Measurements from ENCODE around the gene NFKBIZ.
"Not testable (repeated sequence)": the region's sequence is repeated elsewhere in the genome, so short reads cannot be mapped to it uniquely, and the experiment has no call there.

Gene NFKBIZ

DNA sequence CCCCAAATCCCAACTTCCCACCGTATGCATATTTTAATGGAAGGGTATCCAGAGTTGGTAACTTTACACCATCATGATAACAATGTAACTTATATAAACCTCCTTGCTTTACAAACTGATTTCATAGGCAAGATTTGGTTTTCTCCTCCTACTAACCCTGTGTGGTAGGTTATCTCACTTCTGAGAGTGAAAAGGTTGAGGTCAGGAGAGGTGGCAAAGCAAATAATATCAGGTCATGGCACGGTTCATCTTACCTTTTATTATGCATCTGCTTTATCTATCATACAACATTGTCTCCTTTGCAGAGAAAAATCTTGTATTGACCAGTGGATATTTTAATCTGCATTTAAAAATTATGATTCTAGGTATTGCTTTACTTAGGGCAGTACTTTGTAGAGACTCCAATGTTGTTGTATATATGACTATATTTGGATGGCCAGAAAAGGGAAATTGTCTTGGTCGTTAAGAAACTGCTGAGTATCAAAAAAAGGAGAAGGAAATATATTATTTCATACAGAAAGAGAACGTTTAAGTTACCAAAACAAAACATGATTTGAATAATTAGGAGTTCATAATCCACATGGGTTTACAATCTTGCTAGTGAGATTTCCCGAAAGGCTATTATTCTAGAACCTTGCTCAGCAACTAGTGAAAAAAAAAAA is 30.4 kb downstream of the NFKBIZ start:
- no peak for DNase-seq (ENCODE audit: low read depth in 2 of 2)
- TF ChIP-seq, protein P1, sequence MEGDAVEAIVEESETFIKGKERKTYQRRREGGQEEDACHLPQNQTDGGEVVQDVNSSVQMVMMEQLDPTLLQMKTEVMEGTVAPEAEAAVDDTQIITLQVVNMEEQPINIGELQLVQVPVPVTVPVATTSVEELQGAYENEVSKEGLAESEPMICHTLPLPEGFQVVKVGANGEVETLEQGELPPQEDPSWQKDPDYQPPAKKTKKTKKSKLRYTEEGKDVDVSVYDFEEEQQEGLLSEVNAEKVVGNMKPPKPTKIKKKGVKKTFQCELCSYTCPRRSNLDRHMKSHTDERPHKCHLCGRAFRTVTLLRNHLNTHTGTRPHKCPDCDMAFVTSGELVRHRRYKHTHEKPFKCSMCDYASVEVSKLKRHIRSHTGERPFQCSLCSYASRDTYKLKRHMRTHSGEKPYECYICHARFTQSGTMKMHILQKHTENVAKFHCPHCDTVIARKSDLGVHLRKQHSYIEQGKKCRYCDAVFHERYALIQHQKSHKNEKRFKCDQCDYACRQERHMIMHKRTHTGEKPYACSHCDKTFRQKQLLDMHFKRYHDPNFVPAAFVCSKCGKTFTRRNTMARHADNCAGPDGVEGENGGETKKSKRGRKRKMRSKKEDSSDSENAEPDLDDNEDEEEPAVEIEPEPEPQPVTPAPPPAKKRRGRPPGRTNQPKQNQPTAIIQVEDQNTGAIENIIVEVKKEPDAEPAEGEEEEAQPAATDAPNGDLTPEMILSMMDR (IDR thresholded peaks at IDR 0.05; ENCODE audit: low read depth, low read length): no peak
- H3K4me3 ChIP-seq (replicated peaks in 1 of 2; ENCODE audit: low read depth in 2 of 2, low read length in 2 of 2): no peak overlapping the region

DNA sequence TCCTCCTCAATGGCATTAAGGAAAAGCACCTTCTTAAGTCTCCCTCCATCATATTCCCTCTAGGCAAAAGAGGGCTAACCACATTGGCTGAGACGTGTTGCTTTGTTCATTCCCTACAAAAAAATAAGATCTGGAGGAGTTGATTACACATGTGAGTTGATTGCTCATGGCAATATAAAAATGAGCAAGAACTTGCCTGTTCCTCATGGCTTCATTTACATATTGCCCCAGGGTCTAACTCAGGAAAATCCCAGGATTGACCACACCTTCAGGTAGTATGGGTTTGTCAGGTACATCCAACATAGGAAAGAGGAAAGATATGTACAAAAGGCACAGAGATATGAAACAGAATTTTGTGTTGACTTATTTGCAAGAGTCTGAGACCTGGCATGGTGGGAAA is 35.5 kb downstream of the NFKBIZ start:
- TF ChIP-seq, protein P1 (IDR thresholded peaks at IDR 0.05; ENCODE audit: low read depth, low read length): no peak
- no peak for DNase-seq (ENCODE audit: low read depth in 2 of 2)
- H3K4me3 ChIP-seq (replicated peaks in 1 of 2; ENCODE audit: low read depth in 2 of 2, low read length in 2 of 2): no peak overlapping the region

DNA sequence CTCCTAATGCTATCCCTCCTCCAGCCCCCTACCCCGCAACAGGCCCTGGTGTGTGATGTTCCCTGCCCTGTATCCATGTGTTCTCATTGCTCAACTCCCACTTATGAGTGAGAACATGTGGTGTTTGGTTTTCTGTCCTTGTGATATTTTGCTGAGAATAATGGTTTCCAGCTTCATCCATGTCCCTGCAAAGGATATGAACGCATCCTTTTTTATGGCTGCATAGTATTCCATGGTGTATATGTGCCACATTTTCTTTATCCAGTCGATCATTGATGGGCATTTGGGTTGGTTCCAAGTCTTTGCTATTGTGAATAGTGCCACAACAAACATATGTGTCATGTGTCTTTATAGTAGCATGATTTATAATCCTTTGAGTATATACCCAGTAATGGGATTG is 36.3 kb downstream of the NFKBIZ start:
- not testable (repeated sequence) for DNase-seq (ENCODE audit: low read depth in 2 of 2); H3K4me3 ChIP-seq (replicated peaks in 1 of 2; ENCODE audit: low read depth in 2 of 2, low read length in 2 of 2)

DNA sequence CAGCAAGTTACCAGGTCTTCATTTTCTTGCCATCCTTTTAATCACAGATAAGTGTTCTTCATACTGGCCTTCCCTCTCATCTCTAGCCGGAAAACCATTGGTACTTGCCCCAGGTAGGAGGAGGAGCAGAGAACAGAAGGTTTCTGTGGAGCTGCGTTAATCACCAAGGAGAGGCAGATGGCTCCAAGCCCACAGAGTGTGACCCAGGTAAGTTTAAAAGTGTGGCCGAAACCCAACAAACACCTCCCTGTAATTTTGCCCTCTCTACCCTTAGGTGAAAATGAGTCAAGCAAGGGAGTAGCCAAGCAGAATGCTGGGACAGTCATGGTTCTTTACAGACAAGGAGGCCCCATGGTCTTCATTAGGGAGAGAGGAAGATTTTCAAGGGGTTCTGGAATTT is 37.3 kb downstream of the NFKBIZ start:
- DNase-seq (ENCODE audit: low read depth in 2 of 2): no peak
- TF ChIP-seq, protein P1 (IDR thresholded peaks at IDR 0.05; ENCODE audit: low read depth, low read length): no peak
- H3K4me3 ChIP-seq (replicated peaks in 1 of 2; ENCODE audit: low read depth in 2 of 2, low read length in 2 of 2): no peak overlapping the region

DNA sequence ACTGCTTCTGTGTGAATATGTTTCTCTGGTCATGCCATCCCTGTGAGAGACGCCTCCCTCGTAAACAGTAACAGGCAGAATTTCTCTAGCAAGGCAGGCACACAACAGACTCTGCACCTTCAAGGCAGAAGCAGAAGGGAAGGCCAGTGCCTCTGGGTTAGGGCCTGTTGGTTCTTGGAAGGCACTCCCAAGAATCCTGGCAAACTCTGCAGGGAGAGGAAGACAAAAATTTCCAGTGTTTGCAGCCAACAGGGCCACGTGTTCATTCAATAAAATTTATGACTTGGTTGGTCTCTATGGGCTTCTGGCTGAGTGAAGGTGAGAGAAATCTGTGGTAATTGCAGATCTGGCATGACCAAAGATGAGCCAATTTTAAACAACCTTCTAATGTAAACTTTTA is 39.3 kb downstream of the NFKBIZ start:
- no peak overlapping the region for H3K4me3 ChIP-seq (replicated peaks in 1 of 2; ENCODE audit: low read depth in 2 of 2, low read length in 2 of 2)
- DNase-seq (ENCODE audit: low read depth in 2 of 2): peak in 1 of 2 donors; percentile 20
- TF ChIP-seq, protein P1 (IDR thresholded peaks at IDR 0.05; ENCODE audit: low read depth, low read length): no peak

DNA sequence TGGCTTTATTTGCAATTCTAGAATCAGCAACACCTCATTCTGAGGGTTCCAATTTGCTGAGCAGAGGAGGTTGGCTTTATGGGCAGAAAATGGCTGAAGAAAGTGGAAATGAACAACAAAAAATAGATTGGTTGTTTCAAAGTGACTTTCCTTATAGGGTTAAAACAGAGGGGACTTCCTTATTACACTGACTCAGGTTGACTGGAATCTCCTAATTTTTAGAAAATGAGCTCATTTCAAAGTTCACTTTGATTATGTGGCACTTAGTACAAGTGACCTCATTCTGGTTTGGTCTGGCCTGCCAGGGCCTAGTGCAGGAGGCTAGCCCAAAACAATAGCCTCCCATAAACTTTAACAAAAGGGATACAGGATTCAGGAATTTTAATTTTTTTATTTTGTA is 41.4 kb downstream of the NFKBIZ start:
- TF ChIP-seq, protein P1 (IDR thresholded peaks at IDR 0.05; ENCODE audit: low read depth, low read length): no peak
- peak; percentile 24 to 88 for DNase-seq (ENCODE audit: low read depth in 2 of 2)
- no peak overlapping the region for H3K4me3 ChIP-seq (replicated peaks in 1 of 2; ENCODE audit: low read depth in 2 of 2, low read length in 2 of 2)

DNA sequence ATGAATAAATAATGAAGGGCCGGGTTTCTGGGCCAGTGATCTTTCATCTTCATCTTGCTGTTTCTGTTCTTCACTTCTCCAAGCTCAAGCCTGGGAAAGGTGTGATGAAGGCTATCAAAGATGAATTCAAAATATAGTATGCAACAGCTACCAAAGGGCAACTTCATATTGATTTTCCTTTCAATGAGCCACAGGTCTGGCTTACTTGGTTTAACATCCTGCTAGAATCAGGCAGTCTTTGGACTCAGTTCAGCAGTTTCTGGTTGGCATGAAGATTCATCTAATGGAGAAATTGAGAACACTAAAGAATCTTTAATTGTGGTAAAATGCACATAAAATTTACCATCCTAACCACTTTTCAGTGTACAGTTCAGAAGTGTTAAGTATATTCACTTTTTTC is 43.3 kb downstream of the NFKBIZ start:
- TF ChIP-seq, protein P1 (IDR thresholded peaks at IDR 0.05; ENCODE audit: low read depth, low read length): no peak
- DNase-seq (ENCODE audit: low read depth in 2 of 2): no peak
- H3K4me3 ChIP-seq (replicated peaks in 1 of 2; ENCODE audit: low read depth in 2 of 2, low read length in 2 of 2): no peak overlapping the region

All from cardiac fibroblast (primary cell).